Activated CD8-positive, alpha-beta memory T cell treated with anti-CD3 and anti-CD28 coated beads for 1 hour (primary cell): ENCODE measurements around the gene LNPK.
"Not testable (repeated sequence)": the region's sequence is repeated elsewhere in the genome, so short reads cannot be mapped to it uniquely, and the experiment has no call there.

Experiments
- DNase-seq, 2 donors: peaks; one replicate each; pipeline ENCODE4 v3.0.0-alpha.2; 2020; ENCODE audit warnings: low read depth in 1 of 2; ENCODE audit errors: extremely low read depth in 1 of 2

LNPK gene

DNA sequence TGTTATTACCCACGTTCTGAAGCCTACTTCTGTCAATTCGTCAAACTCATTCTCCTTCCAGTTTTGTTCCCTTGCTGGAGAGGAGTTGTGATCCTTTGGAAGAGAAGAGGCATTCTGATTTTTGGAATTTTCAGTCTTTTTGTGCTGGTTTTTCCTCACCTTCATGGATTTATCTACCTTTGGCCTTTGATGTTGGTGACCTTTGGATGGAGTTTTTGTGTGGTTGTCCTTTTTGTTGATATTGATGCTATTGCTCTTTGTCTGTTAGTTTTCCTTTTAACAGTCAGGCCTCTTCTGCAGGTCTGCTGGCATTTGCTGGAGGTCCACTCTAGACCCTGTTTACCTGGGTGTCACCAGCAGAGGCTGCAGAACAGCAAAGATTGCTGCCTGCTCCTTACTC, 88.8 kb downstream of the LNPK start:
- not testable (repeated sequence) for DNase-seq

DNA sequence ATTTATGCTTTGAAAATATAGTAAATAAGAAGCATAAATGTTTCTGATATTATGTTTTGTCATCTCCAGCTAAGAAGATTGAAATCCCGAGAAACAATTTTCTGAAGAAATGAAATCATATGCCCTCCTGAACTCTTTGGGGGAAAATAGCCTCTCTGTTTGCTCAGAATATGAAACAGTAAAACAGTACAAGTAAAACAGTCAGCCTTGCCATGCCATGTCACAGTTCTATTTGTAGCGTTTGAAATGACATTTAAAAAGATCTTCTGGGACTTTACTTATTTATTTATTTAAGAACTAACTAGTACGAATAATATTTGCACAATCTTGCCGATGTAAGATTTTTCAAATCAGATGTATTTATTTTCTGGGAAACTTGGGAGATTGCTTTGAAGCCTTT, 98.0 kb downstream of the LNPK start:
- DNase-seq: no peak

GRCh38 chr2:175903384-175903936, 98.6 kb downstream of the LNPK start:
- DNase-seq: no peak

DNA sequence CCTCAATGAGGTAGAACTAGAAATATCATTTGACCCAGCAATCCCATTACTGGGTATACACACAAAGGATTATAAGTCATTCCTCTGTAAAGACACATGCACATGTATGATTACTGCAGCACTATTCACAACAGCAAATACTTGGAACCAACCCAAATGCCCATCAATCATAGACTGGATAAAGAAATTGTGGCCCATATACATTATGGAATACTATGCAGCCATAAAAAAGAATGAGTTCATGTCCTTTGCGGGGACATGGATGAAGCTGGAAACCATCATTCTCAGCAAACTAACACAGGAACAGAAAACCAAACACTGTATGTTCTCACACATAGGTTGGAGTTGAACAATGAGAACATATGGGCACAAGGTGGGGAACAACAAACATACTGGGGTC, 106.1 kb downstream of the LNPK start:
- DNase-seq: not testable (repeated sequence)

DNA sequence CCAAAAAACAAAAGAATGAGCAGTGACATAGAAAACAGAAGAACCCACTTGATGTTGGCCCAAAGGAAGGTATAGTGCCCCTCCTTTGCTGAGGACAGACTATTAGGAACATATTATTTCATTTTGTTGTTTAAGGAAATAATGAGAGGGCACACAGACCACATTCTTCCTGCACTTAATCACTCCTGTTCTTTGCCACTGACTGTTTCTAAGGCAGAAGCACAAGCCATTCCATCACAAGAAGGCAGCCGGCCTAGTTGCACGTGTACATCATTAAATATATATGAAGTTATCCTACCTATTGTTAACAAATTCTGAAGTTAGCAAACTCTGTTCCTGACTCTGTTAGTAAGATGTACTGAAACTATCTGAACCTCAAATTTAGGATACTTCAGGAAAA, 110.0 kb downstream of the LNPK start:
- DNase-seq: no peak

- DNase-seq: no peak
These were observed 111.3 kb downstream of the LNPK start for GRCh38 chr2:175890636-175891242.

GRCh38 chr2:175889701-175890302, 112.3 kb downstream of the LNPK start:
- no peak for DNase-seq

DNA sequence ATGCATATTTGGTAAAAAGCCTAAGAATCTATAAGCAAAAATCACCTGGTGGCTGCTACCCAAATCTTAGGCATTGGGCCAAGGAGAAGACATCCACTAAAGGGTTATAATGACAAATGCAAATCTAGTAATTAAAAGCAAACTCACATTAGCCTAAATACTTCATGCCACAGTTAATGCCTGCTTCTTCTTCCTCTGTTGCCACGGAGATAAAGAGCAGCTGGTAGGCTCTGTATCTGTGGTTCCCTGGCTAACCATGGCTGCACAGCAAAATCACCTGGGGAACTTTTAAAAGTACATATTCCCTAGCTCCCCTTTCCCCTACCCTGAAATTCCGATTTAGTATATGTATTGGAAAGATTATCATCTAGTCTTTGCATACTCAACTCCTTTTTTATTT, 114.3 kb downstream of the LNPK start:
- DNase-seq: no peak

- no peak for DNase-seq
These were observed 117.2 kb downstream of the LNPK start for GRCh38 chr2:175884697-175885393.

DNA sequence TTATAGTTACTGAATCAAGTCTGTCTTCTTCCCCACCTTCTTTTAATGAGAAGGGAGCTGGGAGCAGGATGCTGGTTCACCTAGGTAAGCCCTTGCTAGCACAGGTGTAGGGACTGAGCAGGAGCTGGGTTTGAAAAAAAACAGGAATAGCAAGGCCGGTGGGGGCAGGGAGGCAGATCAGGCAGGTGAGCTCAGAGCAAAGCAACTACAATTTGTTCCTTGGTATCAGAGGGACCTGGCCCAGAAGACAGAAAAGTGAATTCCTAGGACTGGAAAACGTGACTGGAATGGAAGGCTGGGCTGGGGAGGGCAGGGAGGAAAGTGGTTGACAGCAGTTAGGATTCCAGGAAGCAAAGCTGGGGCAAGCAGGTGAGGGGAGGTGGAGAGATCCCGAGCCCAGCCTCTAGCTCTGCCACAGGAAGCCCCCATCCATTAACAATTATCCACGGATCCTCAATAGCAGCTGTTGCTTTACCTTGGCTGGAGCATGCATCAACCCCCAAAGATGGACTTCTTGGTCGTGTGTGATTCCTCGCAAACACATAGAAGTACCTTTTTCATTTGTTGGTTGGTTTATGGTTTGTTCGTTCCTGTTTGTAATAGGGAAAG, 118.4 kb downstream of the LNPK start:
- no peak for DNase-seq

DNA sequence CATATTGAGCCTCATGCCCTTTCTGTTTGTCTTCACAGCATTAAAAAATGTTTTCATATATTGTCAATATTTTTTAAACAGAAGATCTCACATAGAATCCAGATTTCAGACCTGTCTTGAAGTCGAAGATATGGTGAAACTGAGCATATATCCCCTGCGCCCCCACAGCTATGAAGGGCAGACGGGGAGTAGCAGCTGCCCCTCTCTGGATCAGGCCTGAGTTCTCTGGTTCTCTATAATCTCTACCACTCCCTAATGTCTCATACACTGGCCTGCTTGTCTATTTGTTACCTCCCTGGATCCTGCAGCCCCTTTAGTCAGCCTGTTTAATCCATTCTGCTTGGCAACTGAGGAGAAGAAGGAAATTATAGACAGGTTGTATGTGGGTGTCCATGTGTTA, 122.4 kb downstream of the LNPK start:
- no peak for DNase-seq

DNA sequence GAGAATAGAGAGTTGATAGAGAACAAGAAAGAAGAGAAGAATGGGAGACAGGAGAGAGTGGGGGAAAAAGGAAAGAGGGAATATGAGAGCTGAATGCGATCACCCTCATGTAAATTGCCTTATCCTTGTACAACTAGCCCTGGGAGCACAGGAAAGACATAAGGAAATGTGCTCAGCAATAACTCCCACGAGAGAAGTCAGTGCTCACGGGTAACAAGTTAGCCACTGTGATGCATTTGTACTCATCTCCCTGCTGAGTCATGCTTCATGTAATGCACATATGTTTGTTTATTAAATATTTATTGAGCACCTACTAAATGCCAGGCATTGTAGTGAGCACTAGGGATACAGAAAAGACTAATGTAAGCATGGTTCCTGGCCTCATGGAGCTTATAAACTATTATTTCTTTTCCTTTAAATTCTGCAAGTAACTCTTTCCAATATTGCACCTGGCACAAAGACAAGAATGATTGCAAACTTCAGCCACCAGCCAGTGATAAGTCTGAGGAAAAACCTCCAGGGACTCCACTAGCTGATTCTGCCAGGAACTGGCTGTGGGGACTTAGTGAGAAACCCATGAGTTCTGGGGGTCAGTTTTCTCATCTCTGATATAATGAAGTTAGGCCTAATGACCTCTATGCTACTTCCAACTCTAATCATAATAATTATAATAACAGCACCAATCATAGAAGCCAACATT, 124.1 kb downstream of the LNPK start:
- no peak for DNase-seq

DNA sequence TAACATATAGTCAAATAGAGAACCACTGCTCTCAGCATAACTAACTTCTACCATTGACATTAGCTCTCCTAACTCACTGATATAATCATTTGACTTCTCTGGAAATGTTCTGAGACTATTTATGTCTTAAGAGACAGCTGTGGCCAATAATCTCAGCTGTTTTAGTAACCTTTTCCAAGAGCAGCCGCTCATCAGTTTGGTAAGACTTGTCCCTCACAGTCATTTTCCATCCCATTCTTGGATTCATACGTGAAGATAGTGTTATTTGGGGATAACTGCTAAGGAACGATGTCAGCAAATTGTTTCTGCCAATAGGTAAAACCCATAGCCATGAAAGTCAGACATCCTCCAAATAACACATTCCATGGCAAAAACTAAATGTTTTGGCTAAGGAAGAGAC, 127.8 kb downstream of the LNPK start:
- no peak for DNase-seq
